ENCODE results near the gene MTCL1. TPM values are rescaled to one million over a fixed set of nuclear protein-coding genes. Genes with fewer than 3 reads are reported as not detected.

MTCL1 gene
- total RNA-seq, 1 donor = 54.9 TPM

DNA sequence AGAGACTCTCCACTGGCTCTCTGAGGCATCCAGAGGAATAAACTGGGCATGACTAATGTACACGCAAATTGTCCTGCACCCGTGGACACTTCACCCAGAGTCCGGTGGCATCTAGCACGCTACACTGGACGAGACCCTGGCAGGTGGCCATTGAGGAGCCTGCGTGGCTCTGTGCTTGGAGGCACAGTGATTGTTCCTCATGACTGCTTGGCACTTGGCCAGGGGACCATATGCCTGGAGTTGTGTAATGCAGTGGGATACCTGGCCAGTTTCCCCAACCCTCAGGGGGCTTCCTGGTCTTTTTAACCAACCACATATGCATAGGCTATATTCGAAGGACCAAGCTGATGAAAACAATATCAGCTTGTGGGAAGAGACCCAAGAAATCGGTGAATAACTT is 66.6 kb downstream of the MTCL1 start:
- no peak overlapping the region for H3K4me3 ChIP-seq (ENCODE audit: low read depth, low read length)
- TF ChIP-seq, protein P1, sequence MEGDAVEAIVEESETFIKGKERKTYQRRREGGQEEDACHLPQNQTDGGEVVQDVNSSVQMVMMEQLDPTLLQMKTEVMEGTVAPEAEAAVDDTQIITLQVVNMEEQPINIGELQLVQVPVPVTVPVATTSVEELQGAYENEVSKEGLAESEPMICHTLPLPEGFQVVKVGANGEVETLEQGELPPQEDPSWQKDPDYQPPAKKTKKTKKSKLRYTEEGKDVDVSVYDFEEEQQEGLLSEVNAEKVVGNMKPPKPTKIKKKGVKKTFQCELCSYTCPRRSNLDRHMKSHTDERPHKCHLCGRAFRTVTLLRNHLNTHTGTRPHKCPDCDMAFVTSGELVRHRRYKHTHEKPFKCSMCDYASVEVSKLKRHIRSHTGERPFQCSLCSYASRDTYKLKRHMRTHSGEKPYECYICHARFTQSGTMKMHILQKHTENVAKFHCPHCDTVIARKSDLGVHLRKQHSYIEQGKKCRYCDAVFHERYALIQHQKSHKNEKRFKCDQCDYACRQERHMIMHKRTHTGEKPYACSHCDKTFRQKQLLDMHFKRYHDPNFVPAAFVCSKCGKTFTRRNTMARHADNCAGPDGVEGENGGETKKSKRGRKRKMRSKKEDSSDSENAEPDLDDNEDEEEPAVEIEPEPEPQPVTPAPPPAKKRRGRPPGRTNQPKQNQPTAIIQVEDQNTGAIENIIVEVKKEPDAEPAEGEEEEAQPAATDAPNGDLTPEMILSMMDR (IDR thresholded peaks at IDR 0.05; ENCODE audit: insufficient read depth, low read length) = no peak
- DNase-seq (ENCODE audit: low read depth) = peak; percentile 46

GRCh38 chr18:8773980-8774379 is 68.6 kb downstream of the MTCL1 start:
- TF ChIP-seq, protein P1 (IDR thresholded peaks at IDR 0.05; ENCODE audit: insufficient read depth, low read length) = no peak
- H3K4me3 ChIP-seq (ENCODE audit: low read depth, low read length) = no peak overlapping the region
- peak; percentile 22 for DNase-seq (ENCODE audit: low read depth)

GRCh38 chr18:8776013-8776943 is 70.9 kb downstream of the MTCL1 start:
- TF ChIP-seq, protein P1 (IDR thresholded peaks at IDR 0.05; ENCODE audit: insufficient read depth, low read length) = no peak
- DNase-seq (ENCODE audit: low read depth) = peak; percentile 43
- H3K4me3 ChIP-seq (ENCODE audit: low read depth, low read length) = no peak overlapping the region

DNA sequence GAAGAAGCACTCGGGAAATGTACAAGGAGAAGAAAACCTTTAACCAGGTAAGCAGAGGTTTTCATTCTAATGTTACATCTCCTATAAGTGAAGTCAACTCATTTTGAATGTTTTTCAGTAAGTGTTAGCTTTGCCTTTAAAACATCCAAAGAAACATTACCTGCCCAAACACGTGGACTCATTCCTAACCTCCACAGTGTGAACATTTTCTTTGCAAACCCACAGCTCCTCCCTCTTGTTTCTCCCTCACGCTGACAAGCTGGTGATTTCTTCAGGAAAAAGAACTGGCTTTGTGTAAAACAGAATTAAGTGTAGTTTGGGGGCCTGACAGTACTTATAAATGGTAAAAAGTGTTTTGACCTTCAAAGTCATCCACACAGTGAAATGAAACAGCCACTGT is 72.5 kb downstream of the MTCL1 start:
- TF ChIP-seq, protein P1 (IDR thresholded peaks at IDR 0.05; ENCODE audit: insufficient read depth, low read length) = no peak
- H3K4me3 ChIP-seq (ENCODE audit: low read depth, low read length) = no peak overlapping the region
- no peak for DNase-seq (ENCODE audit: low read depth)

DNA sequence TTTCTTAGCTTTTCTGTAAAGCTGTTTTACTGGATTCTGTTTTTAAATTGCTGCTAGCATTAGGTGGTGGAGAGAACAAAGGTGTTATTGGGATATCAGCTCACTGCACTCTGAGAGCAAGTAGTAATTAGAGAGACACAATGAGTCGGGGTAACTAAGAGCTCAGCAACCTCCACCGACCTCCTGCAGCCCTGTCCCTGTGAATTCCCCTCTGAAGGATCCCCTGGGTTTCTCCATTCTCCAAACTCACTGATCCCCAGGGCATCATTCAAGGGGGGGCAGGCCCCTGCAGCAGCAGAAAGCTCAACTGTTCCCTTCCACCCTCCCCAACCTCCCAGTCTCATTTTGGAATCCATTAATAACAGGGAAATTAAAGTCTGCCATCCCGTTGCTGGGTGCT is 73.0 kb downstream of the MTCL1 start:
- TF ChIP-seq, protein P1 (IDR thresholded peaks at IDR 0.05; ENCODE audit: insufficient read depth, low read length) = no peak
- no peak for DNase-seq (ENCODE audit: low read depth)
- H3K4me3 ChIP-seq (ENCODE audit: low read depth, low read length) = no peak overlapping the region

- TF ChIP-seq, protein P1 (IDR thresholded peaks at IDR 0.05; ENCODE audit: insufficient read depth, low read length) = no peak
- no peak for DNase-seq (ENCODE audit: low read depth)
- no peak overlapping the region for H3K4me3 ChIP-seq (ENCODE audit: low read depth, low read length)
Observed at GRCh38 chr18:8778824-8779223, 73.5 kb downstream of the MTCL1 start.

Data from fibroblast of the aortic adventitia (primary cell).